NCI-H748 (cell line): ENCODE measurements around the gene H2AZ1.
A peak's percentile ranks its signal among the peaks of the same experiment; 100 is the strongest.
"Not testable (repeated sequence)": the region's sequence is repeated elsewhere in the genome, so short reads cannot be mapped to it uniquely, and the experiment has no call there.

Experiments used
- DNase-seq: peaks from one replicate; lab custom pipeline; 2025; ENCODE audit not compliant: unreplicated experiment; lab: John Stamatoyannopoulos, UW

Gene H2AZ1

GRCh38 chr4:99949999-99950912, at the start of gene H2AZ1:
Gene H2AZ1, minus strand, starts transcription at chr4:99950275. Its CDS starts 105 bp downstream, at chr4:99950170.
- DNase-seq: peak; percentile 98

DNA sequence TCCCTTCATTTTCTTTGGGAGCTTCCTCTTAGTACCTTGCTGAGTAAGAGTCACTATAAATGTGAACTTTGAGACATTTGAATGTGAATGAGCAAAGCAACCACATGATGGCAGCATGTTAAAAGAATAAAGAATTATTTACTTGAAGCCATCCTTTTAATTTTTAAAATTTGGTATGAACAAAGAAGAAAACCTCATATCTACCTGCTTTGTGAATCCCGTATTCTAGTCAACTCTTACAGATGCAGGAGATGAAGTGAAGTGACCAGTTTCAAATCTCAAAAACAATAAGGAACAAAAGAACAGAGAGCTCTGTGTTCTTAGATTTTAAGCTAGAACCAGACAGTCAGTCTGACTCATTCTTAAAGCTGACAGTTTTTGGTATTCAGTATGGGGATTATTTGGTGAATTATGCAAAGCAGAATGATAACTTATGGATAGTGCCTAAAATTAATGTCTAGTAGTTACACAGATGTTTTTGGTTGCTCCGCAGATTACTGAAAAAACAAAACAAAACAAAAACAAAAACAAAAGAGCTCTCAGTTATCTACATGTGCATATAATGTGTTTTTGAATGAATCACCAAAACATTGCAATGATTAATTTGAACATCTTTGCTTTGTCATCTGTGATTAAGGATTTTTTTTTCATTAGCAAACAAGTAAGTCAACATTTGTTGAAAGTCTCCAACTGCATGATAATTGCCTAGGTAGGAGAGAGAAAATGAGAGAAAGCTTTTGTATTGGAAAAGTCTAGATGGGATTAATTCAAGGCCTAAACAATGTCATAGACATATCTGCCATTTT, 48.2 kb upstream of the H2AZ1 start:
- peak; percentile 41 for DNase-seq

GRCh38 chr4:99991741-99992140, 41.7 kb upstream of the H2AZ1 start:
- DNase-seq: no peak

- DNase-seq: no peak
Observed at GRCh38 chr4:99987681-99988080, 37.6 kb upstream of the H2AZ1 start.

DNA sequence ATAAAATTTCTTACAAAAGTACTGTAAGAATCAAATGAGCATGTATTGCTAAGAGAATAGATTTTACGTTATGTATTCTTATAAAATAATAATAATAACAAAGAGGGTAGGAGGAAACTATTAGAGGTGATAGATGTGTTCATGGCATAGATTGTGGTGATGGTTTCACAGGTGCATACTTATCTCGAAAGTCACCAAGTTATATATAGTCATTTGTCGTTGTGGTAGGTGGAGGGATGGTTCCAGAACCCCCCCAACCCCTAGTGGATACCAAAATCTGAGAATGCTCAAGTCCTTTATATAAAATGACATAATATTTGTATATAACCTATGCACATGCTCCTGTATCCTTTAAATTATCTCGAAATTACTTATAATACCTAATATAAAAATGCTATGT, 36.7 kb upstream of the H2AZ1 start:
- no peak for DNase-seq

DNA sequence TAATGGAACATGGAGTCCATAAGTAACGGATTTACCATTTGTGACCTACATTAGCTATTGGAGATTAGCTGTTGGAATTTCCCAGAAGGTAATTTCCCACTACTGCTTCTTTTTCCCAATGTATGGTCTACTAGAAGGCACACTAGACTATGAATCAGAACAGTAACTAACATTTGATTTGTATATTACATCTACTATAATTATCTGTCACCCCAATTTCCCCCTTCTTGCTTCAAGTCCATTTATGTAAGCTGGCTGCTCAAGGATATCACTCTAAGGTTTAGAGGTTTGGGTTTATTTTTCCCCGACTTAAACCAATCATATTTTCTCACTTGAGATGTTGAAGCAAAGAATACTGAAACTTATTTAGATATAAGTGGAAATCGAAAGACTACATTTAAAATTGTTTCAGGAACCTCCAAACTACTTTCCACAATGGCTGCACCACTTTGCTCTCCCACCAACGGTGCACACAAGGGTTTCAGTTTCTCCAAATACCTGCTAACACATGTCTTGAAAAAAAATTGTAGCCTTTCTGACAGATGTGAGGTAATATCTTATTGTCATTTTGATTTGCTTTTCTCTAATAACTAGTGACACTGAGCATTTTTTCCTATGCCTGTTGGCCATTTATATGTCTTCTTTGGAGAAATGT, 33.3 kb upstream of the H2AZ1 start:
- no peak for DNase-seq

- DNase-seq: no peak
Observed at GRCh38 chr4:99979872-99980271, 29.8 kb upstream of the H2AZ1 start.

- DNase-seq: no peak
Observed at GRCh38 chr4:99971453-99972111, 21.5 kb upstream of the H2AZ1 start.

GRCh38 chr4:99968330-99968729, 18.3 kb upstream of the H2AZ1 start:
- DNase-seq: no peak

- DNase-seq: no peak
Observed at GRCh38 chr4:99966692-99967091, 16.6 kb upstream of the H2AZ1 start.

DNA sequence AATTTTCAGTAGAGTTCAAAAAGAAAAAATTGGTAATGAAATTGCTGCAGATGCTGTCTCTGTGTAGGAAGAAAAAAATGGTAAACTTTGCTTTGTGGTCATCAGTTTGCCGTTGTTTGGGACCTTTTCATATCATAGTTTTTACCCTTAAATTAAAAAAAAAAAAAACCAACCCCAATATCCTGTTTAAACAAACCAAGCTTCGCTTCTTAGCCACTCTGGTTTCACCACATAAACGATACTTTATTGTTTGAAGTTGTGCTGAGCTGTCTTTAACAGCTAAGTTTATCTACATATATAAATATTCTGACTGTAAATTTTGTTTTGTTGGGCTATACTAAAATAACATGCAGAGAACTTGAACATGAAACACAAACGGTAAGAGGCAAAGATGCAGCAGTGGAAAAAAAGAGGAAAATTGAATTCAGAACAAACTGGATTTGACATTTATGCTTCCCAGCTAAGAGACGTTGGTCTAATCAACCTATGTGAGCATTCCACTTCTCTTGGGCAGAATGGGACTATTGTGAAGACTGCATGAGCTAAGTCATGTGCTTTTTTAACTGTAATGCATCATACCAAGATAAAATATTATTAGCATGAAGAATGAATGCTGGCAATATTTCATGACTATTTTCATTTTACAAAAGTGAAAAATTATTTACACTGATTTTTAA, 15.7 kb upstream of the H2AZ1 start:
- DNase-seq: no peak

DNA sequence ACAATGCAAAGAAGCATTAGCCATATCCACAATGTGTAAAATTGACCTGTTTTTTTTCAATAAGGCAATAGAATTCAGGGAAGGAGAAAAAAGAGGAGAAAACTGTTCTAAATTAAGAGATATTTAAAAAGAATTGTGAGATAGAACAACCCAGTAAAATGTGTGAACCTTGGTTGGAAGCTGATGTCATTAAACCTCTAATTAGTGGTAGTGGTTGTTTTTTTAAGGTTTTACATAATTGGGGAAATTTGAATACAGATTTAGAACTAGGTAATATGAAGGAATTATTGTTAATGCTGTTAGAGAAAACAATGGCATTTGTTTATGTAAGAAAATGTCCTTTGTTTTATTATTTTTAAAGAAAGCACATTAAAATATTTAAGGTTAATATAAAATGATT, 15.1 kb upstream of the H2AZ1 start:
- DNase-seq: no peak

DNA sequence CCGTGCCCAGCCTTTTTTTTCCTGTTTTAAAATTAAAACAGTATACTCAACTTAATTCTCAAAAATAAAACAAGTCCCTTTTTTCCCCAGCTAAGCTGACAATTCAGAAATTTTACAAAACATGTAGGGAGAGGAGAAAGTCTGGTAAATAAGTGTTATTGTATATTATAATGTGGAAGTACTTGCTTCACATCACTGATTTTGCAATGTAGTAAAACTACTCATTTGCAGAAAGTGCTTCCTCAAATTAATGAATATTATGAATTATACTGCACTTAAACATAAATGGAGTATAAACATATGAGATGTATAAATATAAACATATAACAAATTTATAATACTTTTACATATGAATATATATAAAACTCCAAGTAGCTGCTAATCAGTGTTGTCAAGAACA, 11.6 kb upstream of the H2AZ1 start:
- DNase-seq: no peak

- DNase-seq: no peak
Observed at GRCh38 chr4:99960648-99961047, 10.6 kb upstream of the H2AZ1 start.

DNA sequence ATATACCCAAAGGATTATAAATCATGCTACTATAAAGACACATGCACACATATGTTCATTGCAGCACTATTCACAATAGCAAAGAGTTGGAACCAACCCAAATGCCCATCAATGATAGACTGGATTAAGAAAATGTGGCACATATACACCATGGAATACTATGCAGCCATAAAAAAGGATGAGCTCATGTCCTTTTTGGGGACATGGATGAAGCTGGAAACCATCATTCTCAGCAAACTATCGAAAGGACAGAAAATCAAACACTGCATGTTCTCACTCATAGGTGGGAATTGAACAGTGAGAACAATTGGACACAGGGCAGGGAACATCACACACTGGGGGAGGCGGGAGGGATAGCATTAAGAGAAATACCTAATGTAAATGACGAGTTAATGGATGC, 8.1 kb upstream of the H2AZ1 start:
- DNase-seq: not testable (repeated sequence)

DNA sequence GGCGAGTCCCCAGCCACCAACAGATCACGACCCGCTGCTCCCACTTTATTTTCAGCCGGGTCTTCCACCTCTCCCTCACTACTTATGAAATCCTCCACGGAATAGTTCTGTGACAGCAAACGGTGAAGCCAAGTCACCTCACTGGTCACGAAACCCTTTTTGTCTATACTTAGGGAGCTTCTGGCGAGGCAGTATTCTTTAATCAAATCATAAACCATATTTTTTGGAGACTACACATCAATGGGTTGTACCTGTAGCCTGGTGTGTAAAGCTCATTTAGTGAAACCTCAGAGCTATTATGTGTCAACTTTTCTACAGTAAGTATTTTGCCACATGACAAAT, 809 bp upstream of the H2AZ1 start:
- DNase-seq: no peak

- DNase-seq: peak; percentile 93
Observed at GRCh38 chr4:99949034-99949998, 759 bp downstream of the H2AZ1 start.

- no peak for DNase-seq
Observed at GRCh38 chr4:99947608-99948007, 2.5 kb downstream of the H2AZ1 start.

- no peak for DNase-seq
Observed at GRCh38 chr4:99947190-99947578, 2.9 kb downstream of the H2AZ1 start.
